NT2/D1 (cell line): Measurements from ENCODE around the gene SGTA.

Experiments used
- DNase-seq: peaks from one replicate; pipeline ENCODE4 v3.0.0-alpha.2; 2011; ENCODE audit warnings: low read depth, low spot score
- H3K27me3 ChIP-seq: 2 replicates; pipeline ENCODE4 v1.6.0; 2011; ENCODE audit warnings: mild to moderate bottlenecking; ENCODE audit not compliant: insufficient read length, insufficient read depth
- H3K36me3 ChIP-seq: 2 replicates; pipeline ENCODE4 v1.6.1; 2011; ENCODE audit warnings: mild to moderate bottlenecking, low read length, mixed read lengths; ENCODE audit not compliant: insufficient read depth, insufficient read length
- H3K4me1 ChIP-seq: 2 replicates; pipeline ENCODE4 v1.5.1; 2011; ENCODE audit not compliant: insufficient read depth, insufficient read length
- H3K4me3 ChIP-seq: 2 replicates; pipeline ENCODE4 v1.5.1; 2011; ENCODE audit warnings: low read depth; ENCODE audit not compliant: insufficient read length
- H3K9ac ChIP-seq: 2 replicates; pipeline ENCODE4 v1.6.0; 2011; ENCODE audit warnings: low read depth; ENCODE audit not compliant: insufficient read length
- H3K9me3 ChIP-seq: 2 replicates; pipeline ENCODE4 v1.5.1; 2011; ENCODE audit warnings: mild to moderate bottlenecking, low read length; ENCODE audit not compliant: insufficient read depth
- SUZ12 ChIP-seq: IDR thresholded peaks from 2 replicates; pipeline ENCODE4 v1.6.1; 2011; ENCODE audit not compliant: insufficient read length, insufficient read depth; ENCODE audit errors: extremely low read depth
- YY1 ChIP-seq: IDR thresholded peaks from 2 replicates; pipeline ENCODE4 v1.6.1; 2011; ENCODE audit not compliant: insufficient read length, insufficient read depth
- ZNF274 ChIP-seq: IDR thresholded peaks from 2 replicates; pipeline ENCODE4 v1.6.1; 2011; ENCODE audit warnings: mild to moderate bottlenecking, low read depth, low read length

SGTA gene

DNA sequence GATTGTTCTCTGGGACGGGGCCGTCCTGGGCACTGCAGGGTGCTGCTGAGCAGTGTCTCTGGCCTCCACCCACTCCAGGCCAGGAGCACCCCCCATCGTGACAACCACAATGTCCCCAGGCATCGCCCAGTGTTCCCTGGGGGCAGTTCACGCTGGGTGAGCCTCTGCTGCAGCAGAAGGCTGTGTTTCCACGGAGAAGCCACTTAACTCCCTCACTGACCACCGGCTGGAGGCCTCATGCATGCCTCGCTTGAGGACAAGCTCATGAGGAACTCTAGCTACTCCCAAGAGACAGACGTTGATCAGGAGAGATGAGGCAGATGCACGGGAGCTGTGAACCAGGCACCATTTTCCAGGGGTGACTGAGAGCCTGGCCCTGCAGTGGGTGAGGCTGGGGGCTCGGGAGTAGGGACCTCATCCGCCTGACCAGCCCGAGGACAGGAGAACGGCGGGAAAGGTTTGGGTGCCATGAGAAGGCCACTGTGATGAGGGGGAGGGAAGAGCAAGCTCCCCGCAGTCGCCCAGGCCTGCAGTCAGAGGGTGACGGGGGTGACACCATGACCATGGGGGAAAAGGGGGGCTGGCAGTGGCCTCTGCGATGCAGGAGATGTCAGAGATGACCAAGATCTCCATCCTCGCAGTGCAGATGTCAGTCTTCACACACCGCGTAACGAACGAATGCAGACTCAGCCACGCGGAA, 48.3 kb downstream of the SGTA start:
- Histone ChIP-seq H3K27me3 (no peaks in the 10 kb centered on the region), H3K36me3 (peaks cover 60% of the 10 kb centered on the region), H3K9ac (no peak overlapping the region), H3K9me3 (no peaks in the 10 kb centered on the region), H3K4me3 (no peak overlapping the region), H3K4me1 (peaks cover 11% of the 10 kb centered on the region)
- TF ChIP-seq YY1 (no peak), SUZ12 (no peak), ZNF274 (no peak)
- DNase-seq, result no peak

DNA sequence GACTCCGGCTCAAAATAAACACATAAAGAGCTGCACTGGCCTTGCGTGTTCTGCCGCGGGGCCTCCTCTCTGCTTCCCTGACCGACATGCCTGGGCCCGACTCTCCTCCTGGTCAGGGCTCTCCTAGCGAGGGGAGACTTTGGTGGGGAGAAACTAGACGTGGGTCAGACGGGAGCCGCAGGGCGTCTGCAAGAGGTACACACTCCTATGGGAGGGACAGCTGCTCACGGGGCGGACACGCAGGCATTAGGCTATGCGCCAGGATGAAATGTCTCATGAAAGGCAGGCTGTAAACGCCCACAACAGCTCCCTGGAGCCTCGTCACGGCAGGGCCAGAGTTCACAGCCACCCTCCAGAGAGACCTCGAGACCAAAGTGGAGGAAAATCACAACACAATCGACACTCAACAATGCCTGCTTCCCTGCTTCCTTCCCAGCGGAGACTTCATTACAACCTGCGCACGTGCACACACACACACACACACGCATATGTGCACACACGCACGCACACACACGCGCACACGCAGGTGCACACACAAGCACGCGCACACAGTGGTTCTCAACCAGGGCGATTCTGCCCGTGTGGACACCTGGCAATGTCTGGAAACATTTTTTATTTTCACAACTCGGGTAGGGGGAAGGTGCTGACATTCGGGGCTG, 49.0 kb downstream of the SGTA start:
- no peaks in the 10 kb centered on the region for H3K27me3 ChIP-seq
- H3K4me1 ChIP-seq, result peaks cover 10% of the 10 kb centered on the region
- H3K36me3 ChIP-seq, result peaks cover 60% of the 10 kb centered on the region
- H3K4me3 ChIP-seq, result no peak overlapping the region
- no peaks in the 10 kb centered on the region for H3K9me3 ChIP-seq
- no peak for DNase-seq
- no peak overlapping the region for H3K9ac ChIP-seq
- no peak for TF ChIP-seq ZNF274
- no peak for TF ChIP-seq SUZ12
- no peak for TF ChIP-seq YY1

DNA sequence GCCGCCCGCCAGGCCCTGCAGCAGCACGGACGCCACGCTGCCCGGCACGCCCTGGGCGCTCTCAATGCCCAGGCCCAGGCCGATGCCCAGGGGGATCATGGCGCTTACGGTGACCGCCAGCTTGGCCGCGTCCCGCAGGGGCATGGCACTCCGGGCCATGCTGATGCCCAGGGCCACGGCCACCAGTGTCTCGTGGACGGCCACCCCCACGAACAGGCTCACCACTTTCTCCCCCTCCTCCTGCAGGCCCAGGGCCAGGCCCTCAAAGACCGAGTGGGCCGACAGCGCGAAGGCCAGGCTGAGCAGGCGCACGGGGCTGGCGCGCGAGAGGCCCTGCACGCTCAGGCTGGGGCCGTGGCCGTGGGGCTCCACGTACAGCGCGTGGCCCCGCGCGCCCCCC, 50.2 kb downstream of the SGTA start:
- peaks cover 9% of the 10 kb centered on the region for H3K4me1 ChIP-seq
- H3K9ac ChIP-seq, result no peak overlapping the region
- no peaks in the 10 kb centered on the region for H3K27me3 ChIP-seq
- no peaks in the 10 kb centered on the region for H3K9me3 ChIP-seq
- no peak overlapping the region for H3K4me3 ChIP-seq
- no peak for DNase-seq
- no peak for TF ChIP-seq SUZ12
- TF ChIP-seq ZNF274, result no peak
- no peak for TF ChIP-seq YY1
- peaks cover 60% of the 10 kb centered on the region for H3K36me3 ChIP-seq

DNA sequence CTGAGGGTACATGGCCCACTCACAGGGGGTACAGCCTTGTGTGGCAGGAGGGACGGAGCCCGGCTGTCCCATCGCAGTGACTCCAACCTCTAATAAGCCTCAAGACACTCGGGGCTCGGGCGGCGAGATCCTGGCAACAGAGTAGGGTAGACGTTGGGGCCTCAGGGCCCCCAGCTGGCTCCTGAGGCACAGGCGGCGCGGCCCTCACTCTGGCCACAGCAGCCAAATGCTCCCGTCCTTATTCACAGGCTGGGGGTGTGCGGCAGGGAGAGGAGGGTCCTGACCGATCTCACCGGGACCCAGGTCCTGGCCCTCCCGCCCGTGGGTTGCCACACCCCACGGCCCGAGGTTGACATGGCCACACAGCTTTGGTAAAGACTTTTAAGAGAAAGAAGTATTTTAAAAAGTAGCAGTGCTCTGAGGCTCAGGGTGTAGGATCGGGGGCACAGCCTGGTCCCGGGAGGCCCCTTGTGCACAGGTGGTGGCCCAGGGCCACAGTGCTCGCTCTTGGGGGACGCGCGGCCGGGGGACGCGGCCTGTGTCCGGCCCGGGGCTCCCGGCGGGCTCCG, 50.8 kb downstream of the SGTA start:
- H3K4me3 ChIP-seq, result no peak overlapping the region
- H3K36me3 ChIP-seq, result peaks cover 60% of the 10 kb centered on the region
- peaks cover 12% of the 10 kb centered on the region for H3K4me1 ChIP-seq
- no peaks in the 10 kb centered on the region for H3K9me3 ChIP-seq
- H3K27me3 ChIP-seq, result peaks cover 1% of the 10 kb centered on the region
- DNase-seq, result no peak
- no peak for TF ChIP-seq SUZ12
- H3K9ac ChIP-seq, result no peak overlapping the region

DNA sequence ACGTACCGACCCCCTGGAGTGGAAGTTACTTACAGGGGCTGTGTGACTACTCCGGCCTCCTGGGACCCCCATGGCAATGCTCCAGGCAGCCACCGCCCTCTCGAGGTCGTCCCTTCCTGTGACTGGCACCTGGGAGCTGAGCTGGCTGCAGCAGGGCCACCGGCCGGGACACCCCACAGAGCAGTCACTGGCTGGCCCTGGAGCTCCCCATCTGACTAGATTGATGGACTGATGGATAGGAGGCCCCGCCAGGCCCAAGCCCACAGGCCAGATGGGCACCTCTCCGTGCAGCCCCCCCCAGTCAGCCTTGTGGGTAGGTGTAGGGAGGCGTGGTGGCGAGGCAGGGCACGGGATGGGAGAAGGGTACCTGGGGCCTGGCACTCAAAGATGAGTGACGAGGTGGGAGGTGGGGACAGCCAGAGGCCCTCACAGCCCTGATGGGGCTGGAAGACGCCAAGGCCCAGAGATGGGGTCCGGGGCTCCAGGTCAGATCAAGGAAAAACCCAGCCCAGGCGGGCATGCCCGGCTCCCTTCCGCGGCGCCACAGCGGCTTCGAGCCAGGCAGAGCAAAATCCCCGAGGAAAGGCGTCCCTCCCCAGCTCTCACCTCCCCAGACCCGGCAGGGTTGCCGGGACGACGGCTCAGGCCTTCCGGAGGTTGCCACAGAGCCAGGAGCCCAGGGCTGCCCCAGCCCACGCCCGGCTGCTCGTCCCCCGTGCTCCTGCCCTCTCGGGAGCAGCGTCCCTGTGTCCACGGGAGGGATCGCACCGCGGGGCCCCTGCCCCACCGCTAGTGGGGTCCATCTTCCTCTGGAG, 51.7 kb downstream of the SGTA start:
- Histone ChIP-seq H3K27me3 (peaks cover 6% of the 10 kb centered on the region), H3K4me1 (peaks cover 19% of the 10 kb centered on the region), H3K36me3 (peaks cover 51% of the 10 kb centered on the region), H3K4me3 (no peak overlapping the region), H3K9me3 (no peaks in the 10 kb centered on the region), H3K9ac (no peak overlapping the region)
- no peak for DNase-seq
- TF ChIP-seq ZNF274, result no peak
- no peak for TF ChIP-seq YY1
- TF ChIP-seq SUZ12, result no peak

DNA sequence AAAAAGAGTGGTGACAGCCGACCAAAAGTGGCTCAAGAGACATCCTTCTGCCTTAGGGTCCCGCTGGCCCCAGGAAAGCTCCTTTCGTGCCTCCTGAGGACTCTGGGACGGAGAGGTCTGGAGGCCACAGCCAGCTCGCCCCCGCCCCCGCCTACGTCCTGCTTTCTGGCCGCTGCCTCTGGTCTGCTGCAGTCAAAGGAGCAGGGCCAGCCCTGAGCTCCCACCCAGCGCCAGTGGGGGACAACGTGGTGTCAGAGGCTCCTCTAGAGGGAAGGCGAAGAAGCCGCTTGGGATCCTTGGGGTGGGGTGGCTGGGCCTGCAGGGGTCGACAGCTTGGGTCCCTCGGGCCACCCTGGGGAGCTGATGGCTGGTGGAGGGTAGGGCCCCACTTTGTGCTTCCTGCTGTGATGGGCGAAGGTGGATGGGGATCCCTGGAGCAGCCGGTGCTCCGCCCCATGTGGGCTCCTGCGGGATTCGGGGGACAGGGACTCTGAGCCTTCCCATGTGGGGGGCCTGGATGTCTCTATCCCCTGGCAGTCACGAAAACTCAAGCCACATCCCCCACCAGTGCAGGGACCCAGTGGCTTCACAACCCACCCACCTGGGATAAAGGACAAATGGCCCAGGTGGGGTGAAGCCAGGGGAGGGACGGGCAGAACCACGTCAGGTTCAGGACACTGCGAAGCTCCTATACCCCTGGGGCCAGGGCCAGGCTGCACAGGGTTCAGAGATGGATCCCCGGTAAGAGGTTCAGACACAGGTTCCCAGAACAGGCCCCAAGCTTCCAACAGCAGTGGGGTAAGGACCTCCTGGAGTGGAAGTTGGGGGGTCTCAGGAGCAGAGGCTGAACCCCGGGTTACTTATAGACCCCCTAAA, 52.9 kb downstream of the SGTA start:
- Histone ChIP-seq H3K27me3 (peaks cover 6% of the 10 kb centered on the region), H3K36me3 (peaks cover 39% of the 10 kb centered on the region), H3K4me1 (peaks cover 18% of the 10 kb centered on the region), H3K4me3 (no peak overlapping the region), H3K9ac (peak overlapping the region; percentile 32), H3K9me3 (no peaks in the 10 kb centered on the region)
- no peak for TF ChIP-seq SUZ12
- no peak for TF ChIP-seq ZNF274
- TF ChIP-seq YY1, result no peak
- no peak for DNase-seq
